GM19372 (cell line): ENCODE results near the gene WDR35.
"Not testable (repeated sequence)": the region's sequence is repeated elsewhere in the genome, so short reads cannot be mapped to it uniquely, and the experiment has no call there.

Experiments used
- ATAC-seq: cut with Tn5 transposase; IDR thresholded peaks from one replicate; pipeline ENCODE4 v1.9.1; 2021; ENCODE audit warnings: mild to moderate bottlenecking, low read depth, moderate library complexity; ENCODE audit not compliant: unreplicated experiment

WDR35 gene

DNA sequence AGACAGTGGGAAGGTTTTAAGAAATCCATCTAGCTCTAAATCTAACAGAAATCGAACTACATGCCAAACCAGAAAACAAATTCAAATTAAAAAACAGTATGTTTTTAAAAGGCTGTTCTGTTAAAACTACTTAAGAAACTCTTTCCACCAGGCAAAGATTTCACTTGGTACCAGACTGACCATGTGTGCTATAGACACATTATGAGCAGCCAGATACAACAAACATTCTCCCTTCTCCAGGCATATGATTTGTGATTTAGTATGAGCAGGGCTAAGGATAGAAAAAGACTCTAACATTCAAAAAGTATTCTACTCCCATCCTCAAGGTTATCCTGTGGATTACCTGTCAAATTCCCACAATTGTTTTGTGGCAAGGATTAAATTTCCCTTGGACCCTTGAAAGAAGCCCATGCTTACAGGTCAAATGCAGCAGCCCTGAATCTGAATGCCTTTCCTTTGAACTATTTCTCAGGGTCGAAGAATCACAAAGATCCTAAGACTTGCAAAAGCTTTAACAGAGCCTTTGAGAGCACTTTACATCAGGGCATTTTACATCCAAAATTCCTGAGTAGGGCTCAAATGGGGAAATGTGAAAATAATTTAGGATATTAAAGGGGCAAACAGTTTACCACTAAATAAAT, 45.6 kb downstream of the WDR35 start:
- ATAC-seq: no peak

DNA sequence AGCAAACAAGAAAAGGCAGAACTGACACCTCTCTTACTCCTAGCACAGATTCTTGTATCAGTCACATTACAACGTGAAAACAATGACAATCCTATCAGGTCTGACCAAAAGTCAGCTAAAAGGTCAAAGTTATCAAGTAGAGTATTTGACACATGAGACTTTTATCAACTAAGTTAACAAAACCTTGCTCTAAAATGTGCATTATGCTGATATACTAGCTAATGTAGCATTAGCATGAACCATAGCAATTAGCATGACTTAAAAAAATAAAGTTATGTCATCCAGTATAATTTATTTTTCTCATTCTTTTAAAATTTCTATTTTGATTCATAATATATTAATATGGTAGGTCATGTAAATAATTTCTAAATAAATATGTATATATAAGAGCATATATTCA, 46.7 kb downstream of the WDR35 start:
- no peak for ATAC-seq

DNA sequence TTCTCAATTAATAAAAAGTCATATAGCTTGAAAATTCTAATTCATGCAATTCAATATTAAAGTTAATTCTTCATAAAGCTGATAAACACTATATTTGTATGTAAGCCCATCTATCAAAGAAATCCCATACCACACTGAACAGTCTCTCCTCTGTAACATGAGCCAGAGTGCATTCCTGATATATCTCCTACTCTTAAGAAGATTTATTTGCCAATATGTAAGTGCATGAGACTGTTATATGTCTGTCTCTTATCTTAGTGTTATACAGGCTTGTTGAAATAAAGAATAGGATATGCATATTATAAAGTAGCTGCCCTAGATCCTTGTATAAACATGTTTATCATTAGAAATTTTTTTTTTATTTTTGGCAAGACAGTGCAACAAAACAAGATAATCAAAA, 47.7 kb downstream of the WDR35 start:
- no peak for ATAC-seq

DNA sequence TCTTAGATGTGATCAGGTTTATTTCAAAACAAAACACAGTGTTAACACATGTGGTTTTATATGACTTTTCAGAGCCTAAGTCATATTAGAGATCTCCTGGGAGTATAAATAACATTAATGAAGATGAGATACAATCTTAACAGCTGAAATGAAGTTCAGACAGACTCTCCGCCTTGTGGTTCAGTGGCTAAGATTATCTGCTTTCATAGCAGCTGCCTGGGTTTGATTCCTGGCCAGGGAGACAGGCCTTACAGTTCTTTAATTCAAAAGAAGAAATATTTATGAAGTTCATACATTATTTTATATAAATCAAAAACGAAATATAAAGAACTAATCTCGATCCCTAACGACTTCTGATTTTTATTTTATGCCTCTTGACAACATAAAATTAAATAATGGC, 52.9 kb downstream of the WDR35 start:
- no peak for ATAC-seq

DNA sequence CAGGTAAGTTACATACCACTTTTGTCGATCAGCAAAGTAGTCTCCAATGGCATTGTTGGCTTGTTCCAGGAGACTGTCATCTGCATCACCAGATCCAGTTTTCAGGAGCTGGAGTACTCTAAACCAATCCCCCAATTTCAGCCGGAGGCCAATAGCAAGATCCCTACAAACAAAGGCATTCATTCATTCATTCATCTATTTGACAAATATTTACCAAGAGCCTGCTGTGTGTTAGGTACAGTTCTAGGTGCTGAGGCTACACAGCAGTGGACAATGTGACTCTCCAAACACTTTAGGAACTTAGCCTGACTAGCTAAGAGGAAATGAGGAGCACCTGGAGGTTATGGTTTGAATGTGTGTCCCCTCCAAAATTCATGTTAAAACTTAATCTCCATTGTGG, 53.7 kb downstream of the WDR35 start:
- ATAC-seq: no peak

DNA sequence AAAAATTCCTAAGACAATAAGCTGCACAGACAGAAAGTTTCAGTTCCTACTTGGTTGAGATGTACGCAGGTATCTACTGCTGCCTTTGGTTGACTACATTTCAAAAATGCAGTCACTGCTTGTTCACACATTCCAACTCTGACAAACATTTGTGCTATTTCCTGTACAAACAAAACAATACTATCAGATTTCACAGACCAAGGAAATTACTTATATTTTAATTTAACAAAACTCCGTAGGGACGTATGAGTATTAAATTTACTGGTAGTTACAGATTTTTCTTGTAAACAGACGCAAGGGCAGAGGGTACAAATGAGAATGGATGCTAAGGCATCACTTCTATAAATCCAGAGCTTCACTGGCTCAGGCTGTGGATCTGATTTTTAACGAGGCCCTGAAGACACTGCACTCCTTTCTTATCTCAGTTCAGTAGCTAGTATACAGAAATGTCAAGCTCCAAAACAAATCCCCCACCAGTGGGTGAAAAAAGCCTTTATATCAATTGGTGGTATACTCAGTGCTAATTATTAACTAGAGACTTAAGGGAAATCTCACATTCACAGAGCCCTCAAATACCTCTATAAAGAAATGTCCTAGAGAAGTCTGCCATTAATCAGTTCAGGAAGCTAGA, 56.4 kb downstream of the WDR35 start:
- ATAC-seq: peak; percentile 59

DNA sequence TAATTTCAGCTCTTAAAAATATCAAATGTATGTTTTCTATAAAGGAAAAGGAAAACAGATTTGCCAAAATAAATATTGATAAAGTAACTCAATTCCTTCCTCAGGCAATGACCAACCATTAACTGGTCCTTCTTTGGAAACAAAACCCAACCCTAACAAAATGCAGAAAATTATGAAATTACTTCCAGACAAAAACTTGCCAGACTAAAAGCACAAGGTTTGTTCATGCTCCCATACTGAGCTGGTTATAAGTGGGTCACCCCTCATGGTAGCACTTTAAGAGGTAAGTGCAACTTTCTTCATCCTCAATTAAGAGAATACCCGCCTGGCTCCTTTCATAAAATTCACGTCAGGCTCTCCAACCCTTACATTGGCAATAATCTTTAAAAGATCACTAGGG, 57.0 kb downstream of the WDR35 start:
- ATAC-seq: peak; percentile 27

DNA sequence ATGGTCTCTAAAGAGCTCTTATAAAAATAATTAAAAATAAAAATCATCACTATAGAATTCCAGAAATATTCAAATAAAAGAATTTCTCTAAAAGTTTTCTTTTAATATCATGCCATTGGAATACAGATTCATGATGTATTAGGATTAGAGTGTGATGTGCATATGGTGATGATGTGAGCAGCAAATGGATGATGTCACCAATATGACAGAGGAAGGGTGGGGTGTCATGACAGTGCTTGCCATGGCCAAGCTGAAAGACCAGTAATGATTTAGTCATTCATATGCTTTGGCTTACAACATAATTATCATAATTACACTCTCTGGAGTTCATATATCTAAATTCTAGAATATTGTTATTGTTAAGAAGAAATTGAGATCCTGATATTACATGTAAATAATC, 60.7 kb downstream of the WDR35 start:
- ATAC-seq: no peak

DNA sequence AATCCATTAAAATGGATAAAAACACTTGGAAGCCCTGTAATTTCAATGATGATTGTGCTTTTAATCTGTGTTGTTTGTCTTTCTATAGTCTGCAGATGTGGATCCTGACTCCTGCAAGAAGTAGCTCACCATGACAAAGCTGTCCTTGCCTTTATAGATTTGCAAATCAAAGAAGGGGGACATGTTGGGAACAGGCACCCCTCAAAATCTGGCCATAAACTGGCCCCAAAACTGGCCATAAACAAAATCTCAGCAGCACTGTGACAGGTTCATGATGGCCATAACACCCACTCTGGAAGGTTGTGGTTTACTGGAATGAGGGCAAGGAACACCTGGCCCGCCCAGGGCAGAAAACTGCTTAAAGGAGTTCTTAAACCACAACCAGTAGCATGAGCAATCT, 62.1 kb downstream of the WDR35 start:
- not testable (repeated sequence) for ATAC-seq

DNA sequence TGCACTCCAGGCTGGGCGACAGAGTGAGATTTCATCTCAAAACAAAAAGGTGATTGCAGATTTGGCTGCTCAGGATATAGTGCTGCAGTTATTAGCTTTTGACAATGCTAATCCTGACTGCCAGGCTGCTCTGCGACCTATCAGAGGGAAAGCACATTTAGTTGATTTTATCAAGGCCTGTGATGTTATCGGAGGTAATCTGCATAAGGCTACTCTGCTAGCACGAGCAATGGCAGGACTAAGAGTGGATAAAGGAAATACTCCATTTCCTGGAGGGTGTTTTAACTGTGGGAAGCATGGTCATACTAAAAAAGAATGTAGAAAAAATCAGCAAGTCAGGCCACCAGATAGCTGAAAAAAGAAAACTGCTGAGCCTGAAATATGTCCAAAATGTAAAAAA, 65.4 kb downstream of the WDR35 start:
- ATAC-seq: not testable (repeated sequence)

DNA sequence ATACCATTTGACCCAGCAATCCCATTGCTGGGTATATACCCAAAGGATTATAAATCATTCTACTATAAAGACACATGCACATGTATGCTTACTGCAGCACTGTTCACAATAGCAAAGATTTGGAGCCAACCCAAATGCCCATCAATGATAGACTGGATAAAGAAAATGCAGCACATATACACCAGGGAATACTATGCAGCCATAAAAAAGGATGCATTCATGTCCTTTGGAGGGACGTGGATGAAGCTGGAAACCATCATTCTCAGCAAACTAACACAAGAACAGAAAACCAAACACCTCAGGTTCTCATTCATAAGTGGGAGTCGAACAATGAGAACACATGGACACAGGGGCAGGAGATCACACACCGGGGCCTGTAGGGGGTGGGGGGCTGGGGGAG, 67.7 kb downstream of the WDR35 start:
- ATAC-seq: not testable (repeated sequence)

DNA sequence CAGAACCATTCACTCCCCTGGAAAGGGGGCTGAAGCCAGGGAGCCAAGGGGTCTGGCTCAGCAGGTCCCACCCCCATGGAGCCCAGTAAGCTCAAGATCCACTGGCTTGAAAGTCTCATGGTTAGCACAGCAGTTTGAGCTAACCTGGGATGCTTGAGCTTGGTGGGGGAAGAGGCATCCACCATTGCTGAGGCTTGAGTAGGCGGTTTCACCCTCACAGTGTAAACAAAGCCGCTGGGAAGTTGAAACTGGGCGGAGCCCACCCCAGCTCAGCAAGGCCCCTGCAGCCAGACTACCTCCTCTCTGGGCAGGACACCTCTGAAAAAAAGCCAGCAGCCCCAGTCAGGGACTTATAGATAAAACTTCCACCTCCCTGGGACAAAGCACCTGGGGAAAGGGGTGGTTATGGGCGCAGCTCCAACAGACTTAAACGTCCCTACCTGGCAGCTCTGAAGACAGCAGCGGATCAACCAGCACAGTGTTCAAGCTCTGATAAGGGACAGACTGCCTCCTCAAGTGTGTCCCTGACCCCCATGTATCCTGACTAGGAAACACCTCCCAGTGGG, 73.4 kb downstream of the WDR35 start:
- ATAC-seq: no peak

DNA sequence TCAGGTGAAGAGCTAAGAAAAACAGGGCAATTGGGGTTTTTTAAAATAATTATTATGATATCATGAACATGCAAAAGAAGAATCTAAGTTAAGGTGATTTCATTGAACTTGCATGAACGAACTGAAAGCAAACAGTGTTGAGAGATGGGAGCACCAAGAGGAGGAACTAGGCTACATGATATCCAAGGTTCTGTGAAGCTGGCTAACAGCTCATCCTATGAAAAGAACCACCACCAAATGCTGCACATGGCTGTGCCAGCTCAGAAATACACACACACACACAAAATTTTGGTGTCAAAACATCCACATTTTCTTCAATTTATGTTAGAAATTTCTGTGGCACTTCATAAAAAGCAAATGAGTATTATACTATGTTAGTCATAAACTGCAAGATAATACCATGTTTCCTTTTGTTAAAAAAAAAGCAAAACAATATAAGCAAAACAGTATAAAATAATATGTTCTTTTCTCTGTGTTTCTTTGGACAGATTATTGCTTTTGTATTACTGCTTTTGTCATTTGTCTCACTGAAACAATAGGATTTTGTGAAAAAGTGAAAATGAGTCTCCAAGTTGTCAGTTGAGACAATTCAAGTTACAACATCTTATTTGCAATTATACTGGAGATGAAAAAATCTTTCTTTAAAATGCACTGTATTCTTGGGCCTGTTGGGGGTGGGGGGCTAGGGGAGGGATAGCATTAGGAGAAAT, 75.5 kb downstream of the WDR35 start:
- ATAC-seq: no peak

DNA sequence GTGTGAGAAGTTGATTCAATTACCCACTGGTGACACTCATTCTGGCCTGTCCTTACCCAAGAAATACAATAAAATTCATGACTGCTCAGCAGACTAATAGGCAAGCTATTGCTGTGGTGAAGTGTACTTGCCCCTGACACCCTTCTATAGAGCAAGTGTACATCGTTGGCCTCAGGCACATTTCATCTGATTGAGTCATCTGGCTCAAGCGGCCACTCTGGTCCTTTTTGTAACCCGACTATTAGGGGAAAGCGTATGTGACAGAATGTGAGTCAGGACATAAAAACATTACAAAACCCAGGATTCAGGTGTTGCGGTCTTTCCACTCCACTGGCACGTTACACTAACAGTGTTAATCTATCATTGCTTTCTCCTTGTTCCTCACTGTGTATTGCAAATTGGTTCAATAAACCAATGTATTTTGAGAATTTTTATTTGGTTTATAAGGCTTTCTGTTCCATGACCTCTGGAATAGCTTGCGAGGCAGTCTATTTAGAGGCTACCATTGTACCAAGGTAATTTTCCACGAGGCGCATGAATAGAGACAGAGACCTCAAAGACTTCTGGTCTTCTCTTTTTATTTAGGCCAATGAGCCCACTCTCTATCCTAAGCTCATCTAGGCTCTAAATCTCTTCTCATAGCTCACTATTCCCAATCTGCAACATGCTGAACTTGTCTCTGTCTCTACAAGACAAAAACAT, 77.9 kb downstream of the WDR35 start:
- no peak for ATAC-seq

DNA sequence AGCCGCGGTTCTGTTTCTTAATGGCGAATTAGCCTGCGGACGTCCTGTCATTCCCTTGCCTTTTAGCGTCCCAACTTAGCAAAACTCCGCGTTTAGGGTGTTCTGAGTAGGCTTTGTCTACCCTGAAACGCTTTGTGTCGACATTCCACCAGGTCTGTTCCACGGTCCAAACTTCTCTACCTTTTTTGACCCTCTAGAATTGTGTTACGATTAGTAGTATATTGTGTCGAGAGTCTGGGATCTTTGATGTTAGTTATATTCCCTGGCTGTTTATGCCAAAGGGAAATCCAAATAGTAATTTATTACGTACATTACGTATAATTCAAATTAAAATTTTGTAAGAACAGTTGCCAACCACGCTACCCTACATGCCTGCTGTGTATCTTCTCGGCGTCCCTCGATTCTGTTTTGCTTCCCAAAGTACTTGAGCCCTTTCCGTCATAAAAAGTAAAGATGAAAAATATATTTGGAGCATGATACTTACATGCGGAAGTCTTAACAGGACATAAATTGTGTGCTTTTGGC, 87.6 kb downstream of the WDR35 start:
- no peak for ATAC-seq

DNA sequence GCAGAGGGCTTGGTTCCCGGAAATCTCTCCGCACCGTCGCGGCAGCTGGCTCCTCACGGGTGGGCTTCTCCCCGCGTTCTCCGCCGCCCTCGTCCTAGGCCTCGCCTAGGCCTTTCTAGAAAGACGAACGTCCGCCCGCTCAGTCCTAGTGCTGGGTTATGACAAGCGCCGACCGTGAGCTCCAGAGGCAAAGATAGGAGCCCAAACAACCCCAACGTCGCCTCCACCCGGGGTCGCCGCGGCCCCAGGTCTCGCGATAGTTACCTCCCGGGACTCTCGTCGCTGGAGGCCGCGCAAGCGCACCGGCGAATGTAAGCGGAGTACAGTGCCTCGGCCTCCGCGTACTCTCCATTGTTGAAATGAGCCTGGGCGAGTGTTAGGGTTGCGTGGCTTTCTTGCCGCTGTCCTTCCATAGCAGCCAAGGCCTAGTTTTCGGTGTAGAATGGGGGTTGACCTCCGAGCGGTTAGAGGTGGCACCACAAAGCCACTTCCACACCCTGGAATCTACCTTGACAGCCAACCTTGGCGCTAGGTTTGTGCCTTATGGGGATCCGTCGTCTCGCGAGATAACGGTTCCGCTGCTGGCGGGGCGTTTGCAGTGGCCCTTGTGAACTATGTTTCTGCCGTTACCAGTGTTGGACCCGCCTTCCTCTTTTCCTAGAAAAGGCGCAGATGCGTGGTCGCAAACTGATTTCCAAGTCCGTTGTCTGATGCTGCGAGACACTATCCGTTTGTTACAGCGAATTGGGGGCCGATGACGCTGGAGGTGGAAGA, 88.3 kb downstream of the WDR35 start, which contains the start of gene TTC32:
TSS of gene TTC32 (minus strand) at position 542 of the 774 bp plus-strand sequence. CDS start at position 413, 129 bp downstream.
- ATAC-seq: peak; percentile 87

DNA sequence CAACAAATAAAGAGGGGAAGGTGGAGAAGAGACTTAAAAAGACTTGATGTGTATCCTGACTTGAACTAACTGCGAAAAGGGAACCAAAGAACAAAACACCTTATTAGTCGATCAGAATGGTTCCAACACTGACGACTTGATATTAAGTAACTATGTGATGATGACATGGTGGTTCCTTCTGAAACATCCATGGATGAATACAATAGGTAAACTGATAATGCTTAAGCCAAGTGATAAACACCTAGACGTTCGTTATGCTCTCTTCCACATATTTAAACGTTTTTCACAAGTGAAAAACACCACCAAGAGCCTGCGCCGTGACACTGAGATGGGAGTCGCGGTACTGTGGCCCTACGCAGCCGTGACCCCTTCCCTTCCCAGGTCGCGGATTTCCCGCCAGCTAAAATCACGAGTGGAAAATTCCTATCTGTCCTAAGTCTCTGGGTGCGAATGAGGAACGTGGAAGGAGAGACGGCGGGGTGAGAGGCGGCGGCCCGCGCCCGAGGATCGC, 88.9 kb downstream of the WDR35 start:
- peak; percentile 11 for ATAC-seq

DNA sequence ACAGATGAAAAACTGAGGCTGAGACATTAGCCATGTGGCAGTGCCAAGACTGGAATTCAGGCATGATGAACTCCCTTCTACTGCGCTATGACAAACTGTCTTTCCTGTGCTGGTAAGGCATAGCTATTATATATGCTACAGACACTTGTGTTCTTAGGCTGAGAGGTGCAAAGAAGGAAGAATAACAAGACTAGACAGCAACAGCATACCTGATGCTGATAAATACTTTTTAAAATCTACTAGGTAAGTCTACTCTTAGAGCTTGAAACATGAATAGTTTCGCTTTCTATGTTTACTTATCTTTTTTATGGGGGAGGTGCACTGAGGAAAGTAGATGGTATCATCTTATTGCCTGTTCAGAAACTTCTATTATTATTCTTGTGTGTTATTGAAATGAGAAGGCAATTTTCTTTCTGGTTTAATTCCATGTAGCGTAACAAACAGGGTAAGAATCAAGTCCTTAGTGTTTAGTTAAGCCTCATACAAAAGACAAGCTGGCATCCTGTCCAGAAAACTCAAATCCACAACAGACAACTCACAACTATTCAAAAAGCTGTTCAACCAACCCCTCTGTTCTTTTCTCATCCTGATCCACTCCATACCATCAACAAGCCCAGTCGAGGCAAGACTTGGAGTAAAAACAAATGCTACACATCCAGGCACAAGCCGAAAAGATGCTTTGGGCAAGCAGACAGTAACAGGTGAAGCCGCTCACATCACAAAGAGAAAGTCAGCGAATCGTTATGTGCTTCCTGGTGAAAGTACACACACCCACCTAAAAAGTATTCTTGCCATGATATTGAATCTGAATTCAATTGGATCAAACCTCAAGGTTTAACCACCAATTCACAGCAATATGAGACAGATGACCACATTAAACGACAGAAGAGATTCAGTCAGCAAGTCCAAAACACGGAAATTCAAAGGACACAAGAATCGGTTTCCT, 89.6 kb downstream of the WDR35 start:
- no peak for ATAC-seq
